GM18873 (cell line): ENCODE results near the gene KIT.
"Not testable (repeated sequence)": the region's sequence is repeated elsewhere in the genome, so short reads cannot be mapped to it uniquely, and the experiment has no call there.

Source experiments
- ATAC-seq: cut with Tn5 transposase; IDR thresholded peaks from one replicate; pipeline ENCODE4 v1.9.1; 2021; ENCODE audit warnings: mild to moderate bottlenecking, moderate library complexity, moderate number of reproducible peaks; ENCODE audit not compliant: unreplicated experiment, low FRiP score

KIT gene

GRCh38 chr4:54657551-54658251 is at the start of gene KIT:
Gene KIT, plus strand, starts transcription at chr4:54657957. Its CDS starts 58 bp downstream, at chr4:54658015.
- ATAC-seq, result no peak

- ATAC-seq, result no peak
Measured at GRCh38 chr4:54609310-54609709, 48.4 kb upstream of the KIT start.

GRCh38 chr4:54614149-54614548 is 43.6 kb upstream of the KIT start:
- no peak for ATAC-seq

DNA sequence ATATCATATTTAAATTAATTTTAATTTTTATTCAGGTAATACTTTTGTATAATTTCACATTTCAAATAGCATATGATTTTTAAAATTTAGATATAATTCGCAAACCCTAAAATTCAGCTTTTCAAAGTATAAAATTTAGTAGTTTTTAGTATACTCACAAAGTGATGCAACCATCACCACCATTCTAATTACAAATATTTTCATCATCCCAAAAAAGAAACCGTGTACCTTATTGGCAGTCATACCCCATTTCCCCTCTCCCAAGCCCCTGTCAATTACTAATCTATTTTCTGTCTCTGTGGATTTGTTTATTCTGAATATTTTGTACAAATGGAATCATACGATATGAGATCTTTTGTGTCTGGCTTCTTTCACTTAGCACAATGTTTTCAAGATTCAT is 37.0 kb upstream of the KIT start:
- no peak for ATAC-seq

DNA sequence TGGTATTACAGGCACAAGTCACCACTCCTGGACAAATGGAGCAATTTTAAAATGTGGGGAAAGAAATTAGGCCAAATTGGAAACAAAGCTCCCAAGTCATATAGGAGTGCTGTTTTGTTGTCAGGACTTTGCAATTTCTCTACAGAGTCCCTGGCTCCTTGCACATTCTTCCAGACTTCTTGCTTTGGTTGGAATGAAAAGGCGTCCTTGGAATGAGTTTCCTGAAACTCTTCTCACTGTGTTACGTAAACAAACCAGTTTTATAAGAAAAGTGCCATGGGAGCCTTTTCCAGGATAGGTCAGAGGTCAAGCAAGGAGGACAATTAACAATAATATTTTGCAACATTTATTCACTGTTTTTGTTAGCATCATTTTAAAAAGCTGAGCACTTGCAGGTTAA is 32.4 kb upstream of the KIT start:
- no peak for ATAC-seq

- no peak for ATAC-seq
Measured at GRCh38 chr4:54626113-54626512, 31.6 kb upstream of the KIT start.

DNA sequence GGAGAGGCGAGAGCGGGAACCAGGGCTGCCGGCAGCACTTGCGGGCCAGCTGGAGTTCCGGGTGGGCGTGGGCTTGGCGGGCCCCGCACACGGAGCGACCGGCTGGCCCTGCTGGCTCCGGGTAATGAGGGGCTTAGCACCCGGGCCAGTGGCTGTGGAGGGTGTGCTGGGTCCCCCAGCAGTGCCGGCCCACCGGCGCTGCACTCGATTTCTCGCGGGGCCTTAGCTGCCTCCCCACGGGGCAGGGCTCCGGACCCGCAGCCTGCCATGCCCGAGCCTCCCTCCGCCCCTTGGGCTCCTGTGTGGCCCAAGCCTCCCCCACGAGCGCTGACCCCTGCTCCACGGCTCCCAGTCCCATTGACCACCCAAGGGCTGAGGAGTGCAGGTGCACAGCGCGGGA is 25.2 kb upstream of the KIT start:
- no peak for ATAC-seq

DNA sequence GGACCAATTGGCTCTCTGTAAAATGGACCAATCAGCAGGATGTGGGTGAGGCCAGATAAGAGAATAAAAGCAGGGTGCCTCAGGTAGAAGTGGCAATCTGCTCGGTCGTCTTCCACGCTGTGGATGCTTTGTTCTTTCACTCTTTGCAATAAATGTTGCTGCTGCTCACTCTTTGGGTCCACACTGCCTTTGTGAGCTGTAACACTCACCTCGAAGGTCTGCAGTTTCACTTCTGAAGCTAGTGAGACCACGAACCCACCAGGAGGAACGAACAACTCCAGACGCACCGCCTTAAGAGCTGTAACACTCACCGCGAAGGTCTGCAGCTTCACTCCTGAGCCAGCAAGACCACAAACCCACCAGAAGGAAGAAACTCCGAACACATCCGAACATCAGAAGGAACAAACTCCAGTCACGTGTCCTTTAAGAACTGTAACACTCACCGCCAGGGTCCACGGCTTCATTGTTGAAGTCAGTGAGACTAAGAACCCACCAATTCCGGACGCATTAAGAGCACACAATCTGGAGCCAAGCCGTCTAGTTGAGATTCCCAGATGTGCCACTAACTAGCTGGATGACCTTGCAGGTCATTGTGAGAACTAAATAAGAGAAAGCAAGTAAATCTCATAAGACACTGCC is 24.5 kb upstream of the KIT start:
- ATAC-seq, result not testable (repeated sequence)

- no peak for ATAC-seq
Measured at GRCh38 chr4:54635318-54635717, 22.4 kb upstream of the KIT start.

GRCh38 chr4:54637325-54637724 is 20.4 kb upstream of the KIT start:
- no peak for ATAC-seq

- ATAC-seq, result not testable (repeated sequence)
Measured at GRCh38 chr4:54641101-54641500, 16.7 kb upstream of the KIT start.

GRCh38 chr4:54643172-54643571 is 14.6 kb upstream of the KIT start:
- no peak for ATAC-seq

GRCh38 chr4:54643958-54644751 is 13.6 kb upstream of the KIT start:
- no peak for ATAC-seq

GRCh38 chr4:54645830-54646229 is 11.9 kb upstream of the KIT start:
- no peak for ATAC-seq

DNA sequence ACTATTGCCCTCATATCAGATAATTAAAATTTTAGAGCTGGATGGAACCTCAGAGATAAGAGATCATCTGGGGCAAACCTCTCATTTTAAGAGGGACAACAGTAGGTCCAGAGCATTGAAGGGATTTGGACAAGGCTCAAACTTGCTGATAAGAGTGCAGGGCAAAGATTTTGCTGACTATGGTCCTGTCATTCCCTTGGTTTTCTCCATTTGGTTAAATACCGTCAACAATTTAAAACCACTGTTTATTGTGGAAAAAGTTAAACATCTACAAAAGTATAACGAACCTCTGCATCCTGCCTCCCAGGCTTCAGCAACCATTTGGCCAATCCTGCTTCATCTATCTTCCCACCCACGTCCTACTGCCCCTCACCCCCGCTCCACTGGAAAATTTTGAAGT is 10.7 kb upstream of the KIT start:
- ATAC-seq, result no peak

GRCh38 chr4:54651050-54651449 is 6.7 kb upstream of the KIT start:
- no peak for ATAC-seq

GRCh38 chr4:54654753-54655152 is 3.0 kb upstream of the KIT start:
- no peak for ATAC-seq

GRCh38 chr4:54657185-54657550 is 589 bp upstream of the KIT start:
- ATAC-seq, result no peak

GRCh38 chr4:54658252-54659093 is 716 bp downstream of the KIT start:
- ATAC-seq, result peak; percentile 48

GRCh38 chr4:54659313-54659712 is 1.6 kb downstream of the KIT start:
- ATAC-seq, result no peak
